ENCODE measurements around the gene DNAJC5.

Gene DNAJC5

GRCh38 chr20:63940472-63941266 is 45.7 kb downstream of the DNAJC5 start:
- no peak for DNase-seq (ENCODE audit: low spot score)

DNA sequence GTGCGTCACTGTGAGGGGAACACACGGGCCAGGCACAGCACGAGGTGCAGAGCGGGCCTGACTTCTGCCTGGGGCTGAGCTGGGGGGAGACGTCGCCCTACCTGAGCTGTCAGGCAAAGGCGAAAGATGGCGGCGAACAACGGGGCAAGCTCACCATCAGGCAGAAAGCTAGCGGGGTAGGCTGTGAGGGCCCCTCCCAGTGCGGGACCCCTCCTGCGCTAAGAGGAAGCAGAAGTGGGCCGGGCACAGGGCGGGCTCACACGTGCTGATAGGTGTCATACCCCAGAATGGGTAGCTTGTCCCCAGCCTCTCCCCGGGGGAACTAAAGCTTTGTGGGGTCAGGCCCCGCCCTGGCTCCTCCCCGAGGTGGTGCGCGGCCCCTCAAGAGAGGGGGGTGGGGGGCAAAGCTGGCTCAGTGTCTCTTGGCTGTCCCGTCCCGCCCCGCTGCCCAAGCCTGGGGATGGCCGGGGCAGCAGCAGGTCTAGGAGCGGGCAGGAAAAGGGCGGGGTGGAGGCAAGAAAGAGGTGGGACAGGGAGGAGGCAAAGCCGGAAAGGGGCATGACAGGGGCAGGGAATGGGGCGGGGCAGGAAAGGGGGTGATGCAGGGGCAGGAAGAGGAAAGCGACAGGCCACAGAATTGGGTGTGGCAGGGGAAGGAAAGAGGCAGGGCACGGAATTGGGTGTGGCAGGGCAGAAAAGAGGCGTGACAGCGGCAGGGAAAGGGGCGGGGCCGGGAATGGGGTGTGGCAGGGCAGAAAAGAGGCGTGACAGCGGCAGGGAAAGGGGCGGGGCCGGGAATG is 46.6 kb downstream of the DNAJC5 start:
- no peak for DNase-seq (ENCODE audit: low spot score)

DNA sequence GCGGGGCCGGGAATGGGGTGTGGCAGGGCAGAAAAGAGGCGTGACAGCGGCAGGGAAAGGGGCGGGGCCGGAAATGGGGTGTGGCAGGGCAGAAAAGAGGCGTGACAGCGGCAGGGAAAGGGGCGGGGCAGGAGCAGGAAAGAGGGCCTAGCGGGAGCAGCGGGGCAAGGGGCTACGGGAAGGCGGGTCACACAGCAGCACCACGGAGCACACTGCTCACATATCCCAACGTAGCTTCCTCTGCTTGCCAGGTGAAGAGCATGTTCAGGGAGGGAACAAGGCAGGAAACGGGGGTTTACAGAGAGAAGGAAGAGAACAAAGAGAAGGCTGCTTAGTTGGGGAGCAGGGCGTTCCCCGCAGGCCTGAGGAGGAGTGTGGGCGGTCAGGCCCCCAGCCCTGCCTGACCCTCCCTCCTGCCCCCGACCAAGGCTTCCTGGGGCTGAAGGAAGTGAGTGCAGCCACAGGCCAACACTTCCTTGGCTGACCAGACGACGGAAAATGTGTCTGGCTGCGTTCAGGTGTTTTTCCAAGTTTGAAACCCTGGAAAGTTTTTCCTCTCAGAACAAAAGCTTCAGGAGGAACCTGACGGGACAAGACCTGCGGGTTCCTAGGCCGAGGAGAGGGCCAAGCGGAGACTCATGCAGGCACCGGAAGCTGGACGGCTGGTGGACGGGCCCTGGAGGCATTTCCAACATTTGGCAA is 47.5 kb downstream of the DNAJC5 start:
- DNase-seq (ENCODE audit: low spot score) = no peak

DNA sequence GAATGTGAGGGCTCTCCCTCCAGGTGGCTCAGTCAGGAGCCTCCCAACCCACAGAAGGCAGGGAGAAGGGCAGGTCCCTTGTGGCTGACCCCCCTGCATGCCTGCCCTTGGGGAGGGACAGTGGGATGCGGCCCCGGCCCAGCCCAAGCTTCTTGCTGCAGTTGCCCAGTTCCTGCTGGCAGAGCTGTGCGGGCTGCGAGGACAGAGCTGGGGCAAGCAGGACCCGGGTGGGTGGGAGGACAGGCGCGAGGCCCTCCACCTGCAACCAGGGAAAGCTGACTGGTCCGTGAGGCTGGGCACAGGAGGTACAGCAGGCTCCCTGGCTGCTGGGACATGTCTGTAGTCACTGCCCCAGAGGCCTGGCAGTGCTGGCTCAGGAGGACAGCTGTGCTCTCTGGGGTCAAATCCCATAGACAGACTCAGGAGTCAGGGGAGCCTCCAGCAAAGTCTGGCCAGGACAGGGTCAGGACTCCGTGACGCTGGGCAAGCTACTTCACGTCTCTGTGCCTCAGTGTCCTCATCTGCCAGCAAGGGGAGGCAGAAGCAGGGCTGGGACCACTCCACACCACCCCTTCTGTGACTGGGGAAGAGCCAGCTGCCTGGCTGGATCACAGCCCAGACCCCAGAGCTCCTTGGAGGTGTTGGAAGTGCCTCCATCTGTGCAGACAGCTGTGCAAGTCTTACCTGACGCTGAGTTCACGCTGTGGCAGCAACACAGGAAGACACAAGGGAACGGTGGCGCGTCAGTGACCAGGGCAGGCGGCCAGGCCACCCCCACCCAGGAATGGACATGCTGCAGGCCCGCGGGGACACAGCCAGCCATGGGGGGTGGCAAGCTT is 48.3 kb downstream of the DNAJC5 start:
- no peak for DNase-seq (ENCODE audit: low spot score)

- DNase-seq (ENCODE audit: low spot score) = no peak
These were observed 48.8 kb downstream of the DNAJC5 start for GRCh38 chr20:63943808-63944077.

DNA sequence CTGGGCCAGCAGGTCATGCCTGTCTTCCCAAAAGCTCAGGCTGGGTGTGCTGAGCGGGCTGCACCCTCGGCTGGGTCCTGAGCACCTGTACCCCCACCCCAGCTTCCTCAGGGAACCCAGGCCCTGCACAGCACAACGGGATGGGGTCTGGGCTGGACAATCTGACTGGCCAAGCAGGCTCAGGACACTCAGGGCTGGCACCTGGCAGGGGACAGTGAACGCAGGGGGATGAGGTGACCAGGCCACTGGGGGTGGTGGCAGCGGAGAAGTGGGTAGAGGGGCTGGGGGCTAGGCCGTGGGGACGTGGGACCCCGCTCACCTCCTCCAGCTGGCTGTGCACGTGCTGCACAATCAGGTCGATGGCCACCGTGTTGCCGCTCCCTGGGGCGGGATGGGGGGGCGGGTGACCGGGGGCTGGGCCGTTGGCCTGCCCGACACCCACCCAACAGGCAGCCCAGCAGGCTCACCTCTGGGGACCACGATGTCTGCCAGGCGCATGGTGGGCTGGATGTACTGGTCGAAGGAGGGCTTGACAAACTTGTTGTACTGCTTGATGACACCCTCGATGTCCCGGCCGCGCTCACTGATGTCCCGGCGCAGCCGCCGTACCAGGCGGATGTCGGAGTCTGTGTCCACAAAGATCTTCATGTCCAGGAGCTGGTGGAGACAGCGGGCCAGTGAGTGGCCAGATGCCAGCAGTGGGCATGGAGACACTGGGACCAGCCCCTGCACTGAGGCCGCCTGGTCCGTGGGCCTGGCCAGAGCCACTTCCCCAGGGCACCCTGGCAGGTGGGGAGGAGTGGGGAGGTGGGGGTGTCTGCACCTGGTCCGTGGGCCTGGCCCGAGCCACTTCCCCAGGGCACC is 49.4 kb downstream of the DNAJC5 start:
- DNase-seq (ENCODE audit: low spot score) = no peak

DNA sequence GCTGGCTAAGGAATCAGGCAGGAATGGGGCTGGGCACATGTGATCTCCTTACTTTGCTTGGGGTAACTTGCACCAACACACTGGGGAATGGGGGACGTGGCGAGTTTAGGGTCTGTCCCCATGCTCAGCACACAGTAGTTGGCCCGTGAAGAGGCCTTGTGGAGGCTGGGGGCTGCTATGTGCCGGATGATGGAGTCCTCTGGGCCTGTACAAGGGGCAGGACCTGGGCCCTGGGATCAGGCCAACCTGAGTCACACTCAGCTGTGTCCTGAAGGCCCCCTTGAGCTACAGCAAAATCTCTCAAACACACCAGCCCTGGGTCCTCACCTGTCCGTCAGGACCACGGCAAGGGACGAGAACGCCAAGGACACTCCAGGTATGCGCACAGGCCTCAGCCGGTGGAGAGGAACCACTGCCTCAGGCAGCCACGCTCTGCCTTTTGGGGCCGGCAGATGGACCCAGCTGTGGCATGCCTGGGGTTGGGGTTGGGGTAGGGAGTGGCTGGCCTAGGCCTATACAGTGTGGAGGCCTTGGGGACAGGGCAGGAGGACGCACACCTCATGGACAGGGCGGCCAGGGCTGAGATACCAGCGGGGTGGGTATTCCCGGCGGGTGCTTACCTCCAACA is 50.2 kb downstream of the DNAJC5 start:
- DNase-seq (ENCODE audit: low spot score) = no peak

GRCh38 chr20:63945921-63946920 is 51.3 kb downstream of the DNAJC5 start:
- no peak for DNase-seq (ENCODE audit: low spot score)

- DNase-seq (ENCODE audit: low spot score) = no peak
These were observed 52.2 kb downstream of the DNAJC5 start for GRCh38 chr20:63946986-63947637.

DNA sequence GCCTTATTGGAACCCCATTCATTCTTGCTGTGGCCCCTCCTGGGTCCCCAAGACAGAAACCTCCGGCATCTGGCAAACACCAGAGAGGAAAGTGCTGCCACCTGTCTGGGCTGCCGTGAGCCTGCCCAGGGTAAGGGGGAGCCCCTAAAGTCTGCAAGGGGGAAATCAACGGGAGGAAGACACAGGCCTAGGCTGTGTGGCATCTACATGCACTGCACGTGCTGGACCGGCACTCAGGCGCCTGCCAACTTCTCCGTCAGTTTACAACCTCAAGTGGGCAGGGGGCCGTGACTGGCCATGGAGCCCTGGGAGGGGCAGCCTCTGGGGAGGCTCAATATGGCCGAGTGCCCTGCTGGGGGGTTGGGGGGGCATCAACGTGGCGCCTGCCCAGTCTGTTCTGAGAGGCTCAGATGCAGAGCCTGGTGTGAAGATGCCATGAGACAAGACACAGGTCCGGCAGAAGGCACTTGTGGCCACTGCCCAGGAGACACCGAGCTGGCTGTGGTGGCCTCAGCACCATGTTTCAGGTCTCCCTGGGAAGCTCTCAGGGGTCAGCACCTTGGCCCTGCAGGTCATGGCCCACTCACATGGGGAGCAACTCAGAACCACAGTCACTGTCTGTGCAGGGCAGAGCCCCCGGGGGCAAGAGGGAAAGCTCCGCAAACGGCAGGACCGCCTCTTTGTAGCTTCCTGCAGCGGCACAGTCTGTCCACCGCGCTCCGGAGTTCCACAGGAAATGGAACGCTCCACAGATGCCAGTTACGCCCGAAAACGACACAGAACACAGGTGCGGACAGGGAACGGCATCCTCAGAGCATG is 52.9 kb downstream of the DNAJC5 start:
- no peak for DNase-seq (ENCODE audit: low spot score)

DNA sequence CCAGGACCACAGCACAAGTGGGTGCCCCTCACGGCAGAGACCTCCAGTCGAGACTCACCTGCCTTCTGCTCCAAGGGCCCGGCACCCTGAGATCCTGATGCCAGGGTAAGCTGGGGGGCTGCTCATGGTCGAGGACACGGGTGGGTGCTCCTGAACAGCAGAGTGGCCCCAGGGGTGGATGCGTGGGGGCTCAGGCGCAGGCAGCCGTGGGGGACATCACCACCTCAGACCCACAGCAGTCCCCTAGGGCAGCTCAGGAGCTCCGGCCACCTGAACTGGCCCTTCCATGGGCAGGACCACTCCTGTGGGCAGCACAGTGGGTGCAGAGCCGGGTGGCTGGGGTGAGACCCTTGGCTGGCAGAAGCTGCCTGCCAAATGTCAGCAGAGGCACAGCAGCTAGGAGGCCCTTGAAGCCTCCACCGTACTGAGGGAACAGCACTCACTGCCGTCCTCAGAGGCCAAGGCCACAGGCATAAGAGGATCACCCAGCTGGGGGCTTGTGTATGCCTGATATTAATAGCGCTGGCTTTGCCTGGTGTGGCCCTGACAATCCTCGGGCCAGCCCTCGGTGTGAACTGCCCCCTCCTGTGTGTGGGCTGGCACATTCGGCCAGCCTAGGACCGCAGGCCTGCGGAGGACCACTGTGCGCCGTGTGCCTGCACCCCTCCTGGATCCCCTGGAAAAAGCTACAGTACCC is 55.9 kb downstream of the DNAJC5 start:
- DNase-seq (ENCODE audit: low spot score) = no peak

- DNase-seq (ENCODE audit: low spot score) = no peak
These were observed 56.7 kb downstream of the DNAJC5 start for GRCh38 chr20:63951398-63952209.

GRCh38 chr20:63952210-63952535 is 57.2 kb downstream of the DNAJC5 start:
- DNase-seq (ENCODE audit: low spot score) = no peak

- no peak for DNase-seq (ENCODE audit: low spot score)
These were observed 57.8 kb downstream of the DNAJC5 start for GRCh38 chr20:63952769-63953168.

GRCh38 chr20:63953764-63954429 is 59.0 kb downstream of the DNAJC5 start:
- no peak for DNase-seq (ENCODE audit: low spot score)

DNA sequence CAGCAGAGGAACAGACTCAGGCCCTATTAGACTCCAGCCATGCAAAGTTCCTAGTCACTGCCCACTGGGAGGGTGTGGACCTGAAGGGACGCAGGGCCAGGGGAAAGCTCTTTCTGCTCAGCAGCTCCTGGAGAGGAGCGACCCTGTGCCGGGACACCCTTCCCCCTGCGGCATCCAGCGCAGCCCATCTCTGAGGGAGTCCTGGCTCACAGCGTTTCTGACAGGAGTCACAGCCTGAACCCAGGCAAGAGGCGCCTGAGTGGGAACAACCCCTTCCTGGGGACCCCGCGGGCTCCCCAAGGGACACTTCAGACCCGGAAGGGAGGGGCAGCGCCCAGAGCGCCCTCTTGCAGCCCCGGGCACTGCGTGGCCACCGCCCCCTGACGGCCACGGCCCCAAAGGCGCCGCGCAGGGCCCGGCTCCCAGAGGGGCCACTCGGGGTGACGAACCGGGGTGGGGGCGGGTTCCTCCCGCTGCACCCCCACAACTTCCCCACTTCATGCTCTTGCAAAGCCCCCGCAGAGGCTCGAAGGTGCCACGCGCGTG is 60.4 kb downstream of the DNAJC5 start:
- peak; percentile 48 for DNase-seq (ENCODE audit: low spot score)
